Ishikawa (cell line): ENCODE measurements around the gene MPND.

Experiments used
- CEBPB ChIP-seq: IDR thresholded peaks from 2 replicates; pipeline ENCODE4 v1.6.1; 2012
- CREB1 ChIP-seq: IDR thresholded peaks from 2 replicates; pipeline ENCODE4 v1.6.1; 2012; ENCODE audit warnings: low read depth
- MAX ChIP-seq: IDR thresholded peaks from 2 replicates; pipeline ENCODE4 v1.6.1; 2012
- RAD21 ChIP-seq: IDR thresholded peaks from 2 replicates; pipeline ENCODE4 v1.6.1; 2012; ENCODE audit warnings: low read depth
- TCF12 ChIP-seq: IDR thresholded peaks from 2 replicates; pipeline ENCODE4 v1.6.1; 2012; ENCODE audit warnings: low read depth
- YY1 ChIP-seq: IDR thresholded peaks from 2 replicates; pipeline ENCODE4 v1.6.1; 2012; ENCODE audit warnings: low read depth
- TF ChIP-seq, protein P1 (sequence below): IDR thresholded peaks from 2 replicates; pipeline ENCODE4 v1.6.1; 2012; ENCODE audit warnings: low read depth, mild to moderate bottlenecking

DNA sequence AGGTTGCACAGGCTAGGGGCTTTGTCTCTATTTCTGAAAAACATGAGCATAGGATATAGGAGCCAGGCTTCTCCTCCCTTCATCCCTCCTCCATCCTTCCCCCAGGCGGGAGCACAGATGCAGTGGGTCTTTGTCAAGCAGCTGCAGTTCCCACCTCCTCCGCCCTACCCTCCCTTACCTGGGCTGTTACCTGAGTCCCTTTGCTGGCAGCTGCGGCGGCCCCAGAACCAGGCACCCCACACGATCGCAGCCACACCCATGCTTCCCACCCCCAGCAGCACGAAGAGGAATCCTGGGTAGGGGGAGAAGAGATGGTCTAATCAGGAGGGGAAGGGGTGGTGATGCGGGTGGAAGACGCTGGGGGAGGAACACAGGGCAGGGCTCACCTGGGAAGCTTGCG lies 49.0 kb upstream of the MPND start:
- TF ChIP-seq MAX = no peak
- no peak for TF ChIP-seq RAD21
- no peak for TF ChIP-seq YY1
- no peak for TF ChIP-seq CREB1
- TF ChIP-seq TCF12 = no peak
- TF ChIP-seq, protein P1, sequence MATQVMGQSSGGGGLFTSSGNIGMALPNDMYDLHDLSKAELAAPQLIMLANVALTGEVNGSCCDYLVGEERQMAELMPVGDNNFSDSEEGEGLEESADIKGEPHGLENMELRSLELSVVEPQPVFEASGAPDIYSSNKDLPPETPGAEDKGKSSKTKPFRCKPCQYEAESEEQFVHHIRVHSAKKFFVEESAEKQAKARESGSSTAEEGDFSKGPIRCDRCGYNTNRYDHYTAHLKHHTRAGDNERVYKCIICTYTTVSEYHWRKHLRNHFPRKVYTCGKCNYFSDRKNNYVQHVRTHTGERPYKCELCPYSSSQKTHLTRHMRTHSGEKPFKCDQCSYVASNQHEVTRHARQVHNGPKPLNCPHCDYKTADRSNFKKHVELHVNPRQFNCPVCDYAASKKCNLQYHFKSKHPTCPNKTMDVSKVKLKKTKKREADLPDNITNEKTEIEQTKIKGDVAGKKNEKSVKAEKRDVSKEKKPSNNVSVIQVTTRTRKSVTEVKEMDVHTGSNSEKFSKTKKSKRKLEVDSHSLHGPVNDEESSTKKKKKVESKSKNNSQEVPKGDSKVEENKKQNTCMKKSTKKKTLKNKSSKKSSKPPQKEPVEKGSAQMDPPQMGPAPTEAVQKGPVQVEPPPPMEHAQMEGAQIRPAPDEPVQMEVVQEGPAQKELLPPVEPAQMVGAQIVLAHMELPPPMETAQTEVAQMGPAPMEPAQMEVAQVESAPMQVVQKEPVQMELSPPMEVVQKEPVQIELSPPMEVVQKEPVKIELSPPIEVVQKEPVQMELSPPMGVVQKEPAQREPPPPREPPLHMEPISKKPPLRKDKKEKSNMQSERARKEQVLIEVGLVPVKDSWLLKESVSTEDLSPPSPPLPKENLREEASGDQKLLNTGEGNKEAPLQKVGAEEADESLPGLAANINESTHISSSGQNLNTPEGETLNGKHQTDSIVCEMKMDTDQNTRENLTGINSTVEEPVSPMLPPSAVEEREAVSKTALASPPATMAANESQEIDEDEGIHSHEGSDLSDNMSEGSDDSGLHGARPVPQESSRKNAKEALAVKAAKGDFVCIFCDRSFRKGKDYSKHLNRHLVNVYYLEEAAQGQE = no peak
- TF ChIP-seq CEBPB = no peak
